OCI-LY7 (cell line): ENCODE measurements around the gene AGBL4. TPM values are rescaled to one million over a fixed set of nuclear protein-coding genes. Genes with fewer than 3 reads are reported as not detected.

ENCODE experiments used
- BruUV-seq: library from RNA; stranded (reverse); fragments of 400-500 nt; replicated peaks from 2 replicates; lab custom pipeline; 2021; lab: Mats Ljungman, UMichigan
- CTCF ChIA-PET: fragments of 300-600 bp; sonication (Branson Sonifier 250); formaldehyde crosslinking; loops from one replicate; lab custom pipeline; 2022; ENCODE audit warnings: antibody characterized with exemption; ENCODE audit not compliant: unreplicated experiment; lab: Charles Lee
- POLR2A ChIA-PET: fragments of 300-600 bp; sonication (Branson Sonifier 250); formaldehyde crosslinking; loops from one replicate; lab custom pipeline; 2022; ENCODE audit warnings: antibody characterized with exemption; lab: Charles Lee
- DNase-seq: peaks from one replicate; pipeline ENCODE4 v3.0.0-alpha.2; 2015; ENCODE audit warnings: low spot score
- H2AFZ ChIP-seq: fragments of 200-600 bp; sonication (generic), shearing (Covaris generic); 2 replicates; pipeline ENCODE4 v1.6.1; 2014; ENCODE audit warnings: mild to moderate bottlenecking, antibody characterized with exemption, low read length, moderate library complexity
- H3K27ac ChIP-seq: fragments of 200-600 bp; sonication (generic); 2 replicates; pipeline ENCODE4 v1.5.1; 2014; ENCODE audit warnings: mixed run types, low read depth, mild to moderate bottlenecking, moderate library complexity, low read length, inconsistent platforms; ENCODE audit not compliant: poor library complexity, severe bottlenecking
- H3K36me3 ChIP-seq: fragments of 200-600 bp; sonication (generic); 2 replicates; pipeline ENCODE4 v1.6.1; 2014; ENCODE audit warnings: mild to moderate bottlenecking, antibody characterized with exemption, low read length, moderate library complexity, mixed read lengths; ENCODE audit not compliant: insufficient read depth
- H3K4me1 ChIP-seq: fragments of 200-600 bp; sonication (generic); 2 replicates; pipeline ENCODE4 v1.5.1; 2014; ENCODE audit warnings: mild to moderate bottlenecking, low read length; ENCODE audit not compliant: insufficient read depth, poor library complexity, severe bottlenecking
- H3K4me2 ChIP-seq: fragments of 200-600 bp; sonication (generic); 2 replicates; pipeline ENCODE4 v1.6.1; 2014; ENCODE audit warnings: mild to moderate bottlenecking, low read length
- H3K4me3 ChIP-seq: fragments of 200-600 bp; sonication (generic); 2 replicates; pipeline ENCODE4 v1.5.1; 2014; ENCODE audit warnings: mild to moderate bottlenecking, low read depth, low read length; ENCODE audit not compliant: poor library complexity, severe bottlenecking
- H3K79me2 ChIP-seq: fragments of 200-600 bp; sonication (generic); 2 replicates; pipeline ENCODE4 v1.6.1; 2016; ENCODE audit warnings: low read depth, mild to moderate bottlenecking, low read length, moderate library complexity, mixed read lengths; ENCODE audit not compliant: insufficient read depth
- H3K9me2 ChIP-seq: fragments of 200-600 bp; sonication (generic); 2 replicates; pipeline ENCODE4 v1.6.1; 2016; ENCODE audit warnings: mild to moderate bottlenecking, low read length, mixed read lengths; ENCODE audit not compliant: insufficient read depth
- H3K9me3 ChIP-seq: fragments of 200-600 bp; sonication (generic); 2 replicates; pipeline ENCODE4 v1.6.1; 2014; ENCODE audit warnings: mild to moderate bottlenecking, mixed run types, low read length, mixed read lengths
- H4K20me1 ChIP-seq: fragments of 200-600 bp; sonication (generic); 2 replicates; pipeline ENCODE4 v1.6.1; 2014; ENCODE audit warnings: mild to moderate bottlenecking, antibody characterized with exemption, low read length, moderate library complexity, mixed read lengths; ENCODE audit not compliant: insufficient read depth
- CTCF ChIP-seq: fragments of 200-600 bp; sonication (generic); conservative IDR thresholded peaks from 2 replicates; pipeline ENCODE4 v1.5.1; 2014; ENCODE audit warnings: mild to moderate bottlenecking, antibody characterized with exemption, low read length, moderate library complexity, mixed read lengths
- EZH2phosphoT487 ChIP-seq: fragments of 200-600 bp; sonication (generic); IDR thresholded peaks from 2 replicates; pipeline ENCODE4 v1.6.1; 2018; ENCODE audit warnings: low read depth, borderline replicate concordance, mild to moderate bottlenecking, mixed run types, antibody characterized with exemption, low read length, moderate library complexity, mixed read lengths
- intact Hi-C: fragments of 100-400 bp; cut with micrococcal nuclease; formaldehyde crosslinking; loops from one replicate; pipeline ENCODE4 v1.10.0; 2022; ENCODE audit not compliant: unreplicated experiment
- total RNA-seq, 2 experiments: library from RNA; depleted of rRNA in 1 of 2; stranded (reverse); fragments of >200 nt in 1 of 2; shearing (Covaris generic) in 1 of 2; gene quantifications; 2 replicates each; pipeline ENCODE4 v1.2.3, GENCODE V29; 2014 to 2022

The AGBL4 gene
- total RNA-seq, 2 experiments from 2014 or later = not detected

- Histone ChIP-seq H3K27ac (no peak overlapping the region), H3K79me2 (no peaks in the 10 kb centered on the region), H3K4me1 (no peaks in the 10 kb centered on the region), H3K4me3 (no peak overlapping the region), H3K9me2 (no peaks in the 10 kb centered on the region), H3K4me2 (no peak overlapping the region), H3K9me3 (no peaks in the 10 kb centered on the region), H3K36me3 (no peaks in the 10 kb centered on the region), H2AFZ (no peak overlapping the region), H4K20me1 (no peaks in the 10 kb centered on the region)
- no peak for TF ChIP-seq EZH2phosphoT487
- no peak for TF ChIP-seq CTCF
- BruUV-seq = no TSS peak
- DNase-seq = no peak
- POLR2A ChIA-PET = no interaction called here
- intact Hi-C loops = no loop called here
- CTCF ChIA-PET = no interaction called here
Measured at GRCh38 chr1:49363628-49364027, 660.1 kb downstream of the AGBL4 start.

- ChIA-PET POLR2A (no interaction called here), CTCF (no interaction called here)
- no peak overlapping the region for H3K4me3 ChIP-seq
- no peaks in the 10 kb centered on the region for H3K36me3 ChIP-seq
- H4K20me1 ChIP-seq = no peaks in the 10 kb centered on the region
- BruUV-seq = no TSS peak
- H3K4me1 ChIP-seq = no peaks in the 10 kb centered on the region
- H3K9me3 ChIP-seq = no peaks in the 10 kb centered on the region
- TF ChIP-seq EZH2phosphoT487 = no peak
- TF ChIP-seq CTCF = no peak
- H3K4me2 ChIP-seq = no peak overlapping the region
- intact Hi-C loops = no loop called here
- H2AFZ ChIP-seq = no peak overlapping the region
- H3K79me2 ChIP-seq = no peaks in the 10 kb centered on the region
- H3K27ac ChIP-seq = no peak overlapping the region
- H3K9me2 ChIP-seq = no peaks in the 10 kb centered on the region
- DNase-seq = no peak
Measured at GRCh38 chr1:49358036-49358435, 665.7 kb downstream of the AGBL4 start.

- POLR2A ChIA-PET = no interaction called here
- DNase-seq = no peak
- Histone ChIP-seq H3K9me3 (no peaks in the 10 kb centered on the region), H3K27ac (no peak overlapping the region), H3K4me1 (no peaks in the 10 kb centered on the region), H3K4me2 (no peak overlapping the region), H4K20me1 (no peaks in the 10 kb centered on the region), H2AFZ (no peak overlapping the region), H3K4me3 (no peak overlapping the region), H3K79me2 (no peaks in the 10 kb centered on the region), H3K9me2 (no peaks in the 10 kb centered on the region), H3K36me3 (no peaks in the 10 kb centered on the region)
- CTCF ChIA-PET = no interaction called here
- TF ChIP-seq CTCF = no peak
- TF ChIP-seq EZH2phosphoT487 = no peak
- no TSS peak for BruUV-seq
- intact Hi-C loops = no loop called here
Measured at GRCh38 chr1:49356594-49356993, 667.2 kb downstream of the AGBL4 start.
